Esophagus (tissue), 2 donors: Measurements from ENCODE around the gene GPR162. TPM values are rescaled to one million over a fixed set of nuclear protein-coding genes. Genes with fewer than 3 reads are reported as not detected.

Experiments
- H3K27ac ChIP-seq, 2 donors: one replicate each; pipeline ENCODE4 v1.5.1; 2013; ENCODE audit warnings: low read depth in 2 of 2, mild to moderate bottlenecking in 2 of 2, inconsistent platforms in 1 of 2, low read length in 1 of 2, moderate library complexity in 1 of 2
- H3K27me3 ChIP-seq, 2 donors: one replicate each; pipeline ENCODE4 v1.6.1; 2013; ENCODE audit warnings: low read length in 2 of 2, control low read depth in 1 of 2, mild to moderate bottlenecking in 1 of 2; ENCODE audit not compliant: insufficient read depth in 2 of 2, control insufficient read depth in 1 of 2
- H3K36me3 ChIP-seq, 2 donors: one replicate each; pipeline ENCODE4 v1.6.1; 2013; ENCODE audit warnings: low read length in 1 of 2; ENCODE audit not compliant: control insufficient read depth in 2 of 2, insufficient read depth in 2 of 2
- H3K4me1 ChIP-seq, 2 donors: one replicate each; pipeline ENCODE4 v1.6.1; 2013; ENCODE audit warnings: low read length in 1 of 2; ENCODE audit not compliant: control insufficient read depth in 2 of 2, insufficient read depth in 2 of 2
- H3K4me3 ChIP-seq, 2 donors: one replicate each; pipeline ENCODE4 v1.5.1; 2013; ENCODE audit warnings: low read length in 2 of 2, mild to moderate bottlenecking in 2 of 2, low read depth in 1 of 2, moderate library complexity in 1 of 2
- H3K9me3 ChIP-seq, 2 donors: one replicate each; pipeline ENCODE4 v1.6.1; 2013; ENCODE audit warnings: mild to moderate bottlenecking in 2 of 2, low read depth in 1 of 2, low read length in 1 of 2, moderate library complexity in 1 of 2; ENCODE audit not compliant: control insufficient read depth in 2 of 2, insufficient read depth in 1 of 2
- WGBS, 2 donors: extraction: QIAGEN DNeasy Blood & Tissue Kit; methylation state at CpG; one replicate each; pipeline ENCODE4 v1.1.7; 2013; 5-methylcytosine and 5-hydroxymethylcytosine counted together
- polyA plus RNA-seq, 2 donors: library from polyadenylated mRNA; stranded (reverse); fragments of 200-250 nt; gene quantifications; one replicate each; pipeline ENCODE4 v1.2.3, GENCODE V29; 2013
- donor health status: healthy with polysubstance abuse.
- donor health status: Bipolar disorder and iron deficiency.

GPR162 gene, protein sequence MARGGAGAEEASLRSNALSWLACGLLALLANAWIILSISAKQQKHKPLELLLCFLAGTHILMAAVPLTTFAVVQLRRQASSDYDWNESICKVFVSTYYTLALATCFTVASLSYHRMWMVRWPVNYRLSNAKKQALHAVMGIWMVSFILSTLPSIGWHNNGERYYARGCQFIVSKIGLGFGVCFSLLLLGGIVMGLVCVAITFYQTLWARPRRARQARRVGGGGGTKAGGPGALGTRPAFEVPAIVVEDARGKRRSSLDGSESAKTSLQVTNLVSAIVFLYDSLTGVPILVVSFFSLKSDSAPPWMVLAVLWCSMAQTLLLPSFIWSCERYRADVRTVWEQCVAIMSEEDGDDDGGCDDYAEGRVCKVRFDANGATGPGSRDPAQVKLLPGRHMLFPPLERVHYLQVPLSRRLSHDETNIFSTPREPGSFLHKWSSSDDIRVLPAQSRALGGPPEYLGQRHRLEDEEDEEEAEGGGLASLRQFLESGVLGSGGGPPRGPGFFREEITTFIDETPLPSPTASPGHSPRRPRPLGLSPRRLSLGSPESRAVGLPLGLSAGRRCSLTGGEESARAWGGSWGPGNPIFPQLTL
- 1 to 10 TPM; 2.1 to 2.5 TPM for polyA plus RNA-seq

DNA sequence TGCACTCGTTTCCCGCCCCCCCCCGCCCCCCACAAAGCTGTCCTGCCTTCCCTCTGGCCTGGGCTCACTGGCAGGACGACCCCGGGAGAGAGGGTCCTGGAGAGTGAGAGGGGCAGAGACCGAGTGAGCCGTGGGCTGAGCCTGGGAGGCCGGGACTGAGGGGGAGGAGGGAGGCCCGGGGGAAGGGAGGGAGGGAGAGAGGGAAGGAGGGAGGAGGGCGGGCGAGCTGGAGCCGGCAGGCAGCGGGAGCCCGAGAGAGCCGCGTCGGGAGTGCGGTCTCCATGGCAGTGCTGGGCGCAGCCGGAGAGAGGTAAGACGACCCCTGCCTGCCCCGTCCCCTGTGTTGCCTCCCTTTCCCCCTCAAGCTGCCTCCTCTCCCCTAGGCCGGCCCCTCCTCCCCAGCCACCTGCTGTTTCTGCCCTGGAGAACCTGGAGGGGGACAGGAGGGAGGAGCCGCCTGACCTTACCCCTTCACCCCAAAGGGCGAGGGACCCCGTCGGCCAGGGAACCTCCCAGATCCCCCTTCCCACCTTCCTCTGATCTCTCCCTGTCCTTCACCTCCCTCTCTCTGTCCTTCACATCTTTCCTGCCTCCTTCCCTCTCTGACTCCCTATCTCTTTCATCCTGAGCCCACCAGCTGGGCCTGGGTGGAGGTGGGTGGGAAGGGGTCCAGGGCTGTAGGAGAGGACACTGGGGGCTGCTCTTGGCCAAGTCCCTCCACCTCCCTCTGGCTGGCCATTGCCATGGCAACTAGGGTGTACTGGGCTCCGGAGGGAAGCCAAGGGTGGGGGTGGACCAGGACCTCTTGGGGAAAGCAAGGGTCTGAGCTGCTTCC lies at the start of gene GPR162:
TSS of gene GPR162 (plus strand) at position 231 of the 835 bp plus-strand sequence. CDS start 2,078 bp downstream, outside the sequence.
- peak within 1 kb of the TSS; percentile 29 to 33 for H3K4me3 ChIP-seq
- H3K27me3 ChIP-seq, result peaks cover 0 to 9% of the 10 kb centered on the region in 2 donors
- WGBS, 2 donors, result 0 to 1% methylated on average over 14 to 28 of the region's 28 CpGs

DNA sequence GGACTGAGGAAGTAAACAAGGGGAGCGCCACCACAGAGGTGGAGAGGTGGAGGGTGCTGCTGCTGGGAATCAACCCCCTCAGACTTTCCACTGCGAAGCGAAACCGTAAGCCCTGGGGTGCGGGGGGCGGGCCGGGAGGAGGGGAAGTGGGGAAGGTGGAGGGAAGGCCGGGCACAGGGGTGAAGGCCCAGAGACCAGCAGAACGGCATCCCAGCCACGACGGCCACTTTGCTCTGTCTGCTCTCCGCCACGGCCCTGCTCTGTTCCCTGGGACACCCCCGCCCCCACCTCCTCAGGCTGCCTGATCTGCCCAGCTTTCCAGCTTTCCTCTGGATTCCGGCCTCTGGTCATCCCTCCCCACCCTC lies 49.3 kb upstream of the GPR162 start, which contains the start of gene LAG3:
TSS of gene LAG3 (plus strand) at position 190 of the 365 bp plus-strand sequence. CDS start 333 bp downstream, outside the sequence.
- Histone ChIP-seq H3K36me3 (peaks cover 0 to 12% of the 10 kb centered on the region in 2 donors), H3K4me3 (peak within 1 kb of the TSS; percentile 22 to 23), H3K27me3 (no peaks in the 10 kb centered on the region), H3K4me1 (peaks cover 0 to 15% of the 10 kb centered on the region in 2 donors), H3K27ac (peak within 1 kb of the TSS; percentile 11 to 39), H3K9me3 (no peaks in the 10 kb centered on the region)
- WGBS, 2 donors, result 48 to 77% methylated on average over 9 to 15 of the region's 15 CpGs

More for the DNA sequence above, at the start of gene GPR162:
- peaks cover 0 to 4% of the 10 kb centered on the region in 2 donors for H3K4me1 ChIP-seq
- peaks cover 0 to 9% of the 10 kb centered on the region in 2 donors for H3K9me3 ChIP-seq
- no peaks in the 10 kb centered on the region for H3K36me3 ChIP-seq
- peak within 1 kb of the TSS in 1 of 2 donors; percentile 26 for H3K27ac ChIP-seq

DNA sequence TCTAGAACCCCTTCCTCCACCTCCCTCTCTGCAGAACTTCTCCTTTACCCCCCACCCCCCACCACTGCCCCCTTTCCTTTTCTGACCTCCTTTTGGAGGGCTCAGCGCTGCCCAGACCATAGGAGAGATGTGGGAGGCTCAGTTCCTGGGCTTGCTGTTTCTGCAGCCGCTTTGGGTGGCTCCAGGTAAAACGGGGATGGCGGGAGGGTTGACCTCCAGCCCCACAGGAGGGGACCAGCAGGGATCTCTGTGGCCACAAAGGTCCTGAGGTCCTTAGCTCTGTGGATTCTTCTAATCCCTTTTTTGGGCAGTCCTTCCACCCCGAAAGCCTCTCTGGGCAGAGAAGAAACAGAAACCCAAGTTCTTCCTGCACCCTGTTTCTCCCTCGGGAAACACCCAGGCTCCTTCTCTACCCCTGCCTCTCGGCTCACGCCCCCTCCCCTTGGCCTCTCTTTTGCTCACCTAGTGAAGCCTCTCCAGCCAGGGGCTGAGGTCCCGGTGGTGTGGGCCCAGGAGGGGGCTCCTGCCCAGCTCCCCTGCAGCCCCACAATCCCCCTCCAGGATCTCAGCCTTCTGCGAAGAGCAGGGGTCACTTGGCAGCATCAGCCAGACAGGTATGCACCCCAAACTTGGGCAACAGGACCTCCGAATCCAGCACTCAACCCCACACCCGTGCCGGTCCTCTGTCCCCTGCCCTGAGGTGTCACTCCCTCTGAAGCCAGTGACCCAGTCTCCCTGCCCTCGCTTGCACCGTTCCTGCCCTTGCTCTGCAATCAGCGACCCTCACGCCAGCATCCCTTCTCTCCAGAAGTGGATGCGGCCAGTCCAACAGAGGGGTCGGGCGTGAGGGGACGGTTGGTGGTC lies 48.7 kb upstream of the GPR162 start:
- Histone ChIP-seq H3K9me3 (no peaks in the 10 kb centered on the region), H3K4me1 (peaks cover 0 to 15% of the 10 kb centered on the region in 2 donors), H3K27me3 (no peaks in the 10 kb centered on the region), H3K27ac (peak overlapping the region; percentile 0 to 11), H3K36me3 (peaks cover 0 to 12% of the 10 kb centered on the region in 2 donors), H3K4me3 (peak overlapping the region; percentile 22 to 23)
- WGBS, 2 donors, result 67 to 68% methylated on average over 21 of the region's 21 CpGs

DNA sequence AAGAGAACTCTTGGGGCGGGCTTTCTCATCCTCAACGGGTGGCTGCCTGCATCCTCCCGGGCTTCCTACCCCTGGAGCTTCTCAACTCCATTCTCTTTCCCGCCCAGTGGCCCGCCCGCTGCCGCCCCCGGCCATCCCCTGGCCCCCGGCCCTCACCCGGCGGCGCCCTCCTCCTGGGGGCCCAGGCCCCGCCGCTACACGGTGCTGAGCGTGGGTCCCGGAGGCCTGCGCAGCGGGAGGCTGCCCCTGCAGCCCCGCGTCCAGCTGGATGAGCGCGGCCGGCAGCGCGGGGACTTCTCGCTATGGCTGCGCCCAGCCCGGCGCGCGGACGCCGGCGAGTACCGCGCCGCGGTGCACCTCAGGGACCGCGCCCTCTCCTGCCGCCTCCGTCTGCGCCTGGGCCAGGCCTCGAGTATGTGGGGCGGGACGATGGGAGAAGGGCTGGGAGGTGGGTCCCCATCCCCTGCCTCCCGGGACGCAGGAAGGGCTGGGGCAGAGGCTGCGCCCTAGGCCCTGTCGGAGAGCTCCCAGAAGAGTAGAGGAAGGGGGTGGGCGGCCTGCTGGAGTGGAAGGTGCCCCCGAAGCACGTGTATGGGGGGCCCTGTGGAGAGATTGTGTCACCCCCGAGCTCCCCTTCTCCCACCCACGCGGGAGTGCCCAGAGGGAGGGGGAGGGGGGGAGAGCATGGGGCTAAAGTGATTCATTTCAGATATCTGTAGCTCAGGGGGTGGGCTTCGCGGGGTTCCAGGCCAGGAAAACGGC lies 47.9 kb upstream of the GPR162 start:
- 21 to 28% methylated on average over 45 to 60 of the region's 60 CpGs for WGBS, 2 donors
- Histone ChIP-seq H3K27ac (peak overlapping the region in 1 of 2 donors; percentile 28), H3K36me3 (peaks cover 0 to 12% of the 10 kb centered on the region in 2 donors), H3K27me3 (no peaks in the 10 kb centered on the region), H3K4me3 (peak overlapping the region; percentile 23 to 30), H3K4me1 (peaks cover 0 to 11% of the 10 kb centered on the region in 2 donors), H3K9me3 (no peaks in the 10 kb centered on the region)

DNA sequence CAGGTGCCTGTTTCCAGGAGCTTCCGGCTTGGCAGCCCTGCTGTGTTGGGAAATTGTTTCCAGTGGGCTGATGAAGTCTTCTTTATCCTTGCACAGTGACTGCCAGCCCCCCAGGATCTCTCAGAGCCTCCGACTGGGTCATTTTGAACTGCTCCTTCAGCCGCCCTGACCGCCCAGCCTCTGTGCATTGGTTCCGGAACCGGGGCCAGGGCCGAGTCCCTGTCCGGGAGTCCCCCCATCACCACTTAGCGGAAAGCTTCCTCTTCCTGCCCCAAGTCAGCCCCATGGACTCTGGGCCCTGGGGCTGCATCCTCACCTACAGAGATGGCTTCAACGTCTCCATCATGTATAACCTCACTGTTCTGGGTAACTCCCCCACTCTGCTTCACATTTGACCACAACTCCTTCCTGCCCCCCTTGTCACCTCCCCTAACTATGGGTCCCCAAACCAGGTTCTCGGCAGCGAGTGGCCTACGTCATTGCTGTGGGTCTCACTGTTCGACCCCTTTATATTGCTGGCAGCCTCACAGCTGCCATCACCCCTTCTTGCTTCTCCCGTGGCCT lies 47.0 kb upstream of the GPR162 start:
- 79 to 81% methylated on average over 15 of the region's 15 CpGs for WGBS, 2 donors
- no peaks in the 10 kb centered on the region for H3K27me3 ChIP-seq
- peaks cover 0 to 11% of the 10 kb centered on the region in 2 donors for H3K4me1 ChIP-seq
- peaks cover 0 to 12% of the 10 kb centered on the region in 2 donors for H3K36me3 ChIP-seq
- no peaks in the 10 kb centered on the region for H3K9me3 ChIP-seq
- H3K27ac ChIP-seq, result peak overlapping the region in 1 of 2 donors; percentile 26
- no peak overlapping the region for H3K4me3 ChIP-seq

DNA sequence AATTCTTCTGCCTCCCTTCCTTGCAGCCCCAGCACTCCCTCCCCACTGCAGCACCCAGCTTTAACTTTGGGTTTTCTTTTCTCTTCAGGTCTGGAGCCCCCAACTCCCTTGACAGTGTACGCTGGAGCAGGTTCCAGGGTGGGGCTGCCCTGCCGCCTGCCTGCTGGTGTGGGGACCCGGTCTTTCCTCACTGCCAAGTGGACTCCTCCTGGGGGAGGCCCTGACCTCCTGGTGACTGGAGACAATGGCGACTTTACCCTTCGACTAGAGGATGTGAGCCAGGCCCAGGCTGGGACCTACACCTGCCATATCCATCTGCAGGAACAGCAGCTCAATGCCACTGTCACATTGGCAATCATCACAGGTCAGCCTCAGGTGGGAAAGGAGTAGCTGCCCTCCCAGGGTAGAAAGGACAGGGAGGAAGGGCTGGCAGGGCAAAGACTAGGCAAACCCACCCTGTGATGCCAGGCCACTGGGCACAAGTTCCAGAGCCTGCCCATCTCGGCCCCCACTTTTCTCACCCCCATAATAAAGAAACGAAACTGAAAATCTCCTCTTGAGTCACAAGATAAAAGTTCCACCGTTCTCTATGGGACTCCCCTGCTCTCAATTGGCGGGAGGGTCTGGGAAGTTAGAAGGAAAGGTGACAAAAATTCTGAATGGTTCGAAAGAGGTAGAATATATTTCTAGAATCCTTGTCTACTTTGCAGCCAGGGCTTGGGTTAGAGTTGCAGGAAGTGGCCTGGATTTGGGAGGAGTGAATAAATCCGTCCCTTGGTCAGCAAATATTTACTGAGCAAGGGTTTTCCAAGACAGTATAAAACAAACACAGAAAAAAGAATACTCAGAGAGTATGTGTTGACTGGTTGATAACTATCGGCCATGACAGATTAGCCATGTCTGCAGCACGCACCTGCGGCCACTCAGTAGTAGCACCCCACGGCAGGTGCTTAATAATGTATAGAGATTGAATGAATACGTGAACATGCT lies 46.1 kb upstream of the GPR162 start:
- H3K27ac ChIP-seq, result peak overlapping the region in 1 of 2 donors; percentile 13
- peaks cover 0 to 11% of the 10 kb centered on the region in 2 donors for H3K4me1 ChIP-seq
- H3K36me3 ChIP-seq, result peaks cover 0 to 7% of the 10 kb centered on the region in 2 donors
- no peaks in the 10 kb centered on the region for H3K27me3 ChIP-seq
- H3K4me3 ChIP-seq, result no peak overlapping the region
- no peaks in the 10 kb centered on the region for H3K9me3 ChIP-seq
- WGBS, 2 donors, result 72 to 79% methylated on average over 16 of the region's 16 CpGs

GRCh38 chr12:6777386-6777785 lies 44.2 kb upstream of the GPR162 start:
- 93 to 95% methylated on average over 5 of the region's 5 CpGs for WGBS, 2 donors
- no peaks in the 10 kb centered on the region for H3K27me3 ChIP-seq
- H3K9me3 ChIP-seq, result no peaks in the 10 kb centered on the region
- no peaks in the 10 kb centered on the region for H3K36me3 ChIP-seq
- H3K4me1 ChIP-seq, result peaks cover 0 to 10% of the 10 kb centered on the region in 2 donors
- no peak overlapping the region for H3K27ac ChIP-seq
- H3K4me3 ChIP-seq, result no peak overlapping the region
